Kidney capillary endothelial cell (primary cell): Measurements from ENCODE around the gene RICTOR.

Experiments
- DNase-seq: peaks from one replicate; pipeline ENCODE4 v3.0.0-alpha.2; 2018; ENCODE audit warnings: low spot score

The RICTOR gene, protein sequence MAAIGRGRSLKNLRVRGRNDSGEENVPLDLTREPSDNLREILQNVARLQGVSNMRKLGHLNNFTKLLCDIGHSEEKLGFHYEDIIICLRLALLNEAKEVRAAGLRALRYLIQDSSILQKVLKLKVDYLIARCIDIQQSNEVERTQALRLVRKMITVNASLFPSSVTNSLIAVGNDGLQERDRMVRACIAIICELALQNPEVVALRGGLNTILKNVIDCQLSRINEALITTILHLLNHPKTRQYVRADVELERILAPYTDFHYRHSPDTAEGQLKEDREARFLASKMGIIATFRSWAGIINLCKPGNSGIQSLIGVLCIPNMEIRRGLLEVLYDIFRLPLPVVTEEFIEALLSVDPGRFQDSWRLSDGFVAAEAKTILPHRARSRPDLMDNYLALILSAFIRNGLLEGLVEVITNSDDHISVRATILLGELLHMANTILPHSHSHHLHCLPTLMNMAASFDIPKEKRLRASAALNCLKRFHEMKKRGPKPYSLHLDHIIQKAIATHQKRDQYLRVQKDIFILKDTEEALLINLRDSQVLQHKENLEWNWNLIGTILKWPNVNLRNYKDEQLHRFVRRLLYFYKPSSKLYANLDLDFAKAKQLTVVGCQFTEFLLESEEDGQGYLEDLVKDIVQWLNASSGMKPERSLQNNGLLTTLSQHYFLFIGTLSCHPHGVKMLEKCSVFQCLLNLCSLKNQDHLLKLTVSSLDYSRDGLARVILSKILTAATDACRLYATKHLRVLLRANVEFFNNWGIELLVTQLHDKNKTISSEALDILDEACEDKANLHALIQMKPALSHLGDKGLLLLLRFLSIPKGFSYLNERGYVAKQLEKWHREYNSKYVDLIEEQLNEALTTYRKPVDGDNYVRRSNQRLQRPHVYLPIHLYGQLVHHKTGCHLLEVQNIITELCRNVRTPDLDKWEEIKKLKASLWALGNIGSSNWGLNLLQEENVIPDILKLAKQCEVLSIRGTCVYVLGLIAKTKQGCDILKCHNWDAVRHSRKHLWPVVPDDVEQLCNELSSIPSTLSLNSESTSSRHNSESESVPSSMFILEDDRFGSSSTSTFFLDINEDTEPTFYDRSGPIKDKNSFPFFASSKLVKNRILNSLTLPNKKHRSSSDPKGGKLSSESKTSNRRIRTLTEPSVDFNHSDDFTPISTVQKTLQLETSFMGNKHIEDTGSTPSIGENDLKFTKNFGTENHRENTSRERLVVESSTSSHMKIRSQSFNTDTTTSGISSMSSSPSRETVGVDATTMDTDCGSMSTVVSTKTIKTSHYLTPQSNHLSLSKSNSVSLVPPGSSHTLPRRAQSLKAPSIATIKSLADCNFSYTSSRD (N-terminal part only)

DNA sequence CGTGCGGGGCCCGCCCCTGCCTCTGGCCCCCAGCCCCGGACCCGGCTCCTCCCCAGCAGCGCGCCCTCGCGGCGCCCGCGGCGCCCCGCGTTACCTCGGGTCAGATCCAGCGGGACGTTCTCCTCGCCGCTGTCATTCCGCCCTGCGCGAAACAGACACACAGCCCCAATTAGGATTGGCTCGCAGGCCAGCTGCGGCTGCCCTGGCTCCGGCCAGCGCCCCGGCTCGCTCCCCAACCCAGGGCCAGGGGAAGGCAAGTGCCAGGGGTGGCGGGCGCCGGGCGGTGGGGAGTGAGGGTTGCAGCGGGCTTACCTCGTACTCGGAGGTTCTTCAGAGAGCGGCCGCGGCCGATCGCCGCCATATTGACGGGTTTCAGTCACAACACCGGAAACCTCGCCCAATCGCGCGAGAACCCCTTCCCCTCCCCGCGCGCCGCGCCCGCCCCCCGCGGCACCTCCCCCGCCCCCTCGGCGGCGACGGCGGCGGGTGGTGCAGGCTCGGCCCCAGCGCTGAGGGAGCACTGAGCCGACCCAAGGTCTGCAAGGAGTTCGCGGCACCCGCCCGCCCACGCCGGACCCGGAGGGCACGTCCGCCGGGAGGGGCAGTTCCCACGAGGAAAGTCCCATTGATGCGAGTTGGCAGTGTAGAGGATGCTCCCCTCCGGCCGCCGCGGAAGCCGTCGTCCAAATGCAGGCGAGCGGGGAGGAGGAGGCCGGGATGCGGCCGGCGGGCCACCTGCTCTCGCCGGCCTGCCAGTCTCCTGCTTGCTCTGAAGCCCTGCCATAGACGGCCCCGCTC is at the start of gene RICTOR:
Gene RICTOR, minus strand, starts transcription at position 383 of the 798 bp plus-strand sequence. Its CDS starts 22 bp downstream, at position 361.
- peak; percentile 79 for DNase-seq

DNA sequence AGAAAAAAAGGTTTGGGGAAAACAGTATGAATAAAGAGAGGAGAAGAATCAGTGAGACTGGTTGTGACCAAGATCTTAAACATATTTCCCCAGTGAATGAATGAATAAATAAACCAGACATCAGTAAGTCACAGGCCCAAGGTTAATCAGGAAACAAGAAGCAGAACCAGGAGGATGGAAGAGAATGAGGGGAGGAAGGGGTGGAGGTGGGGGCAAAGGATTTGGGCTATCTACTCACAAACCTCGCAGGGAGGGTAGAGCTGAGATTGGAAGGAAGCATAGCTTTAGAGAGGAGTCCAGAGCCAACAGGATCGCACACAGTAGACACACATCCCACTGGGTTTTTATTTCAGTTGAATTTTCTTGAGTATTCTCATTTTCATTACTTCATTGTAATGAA is 47.7 kb upstream of the RICTOR start:
- no peak for DNase-seq

DNA sequence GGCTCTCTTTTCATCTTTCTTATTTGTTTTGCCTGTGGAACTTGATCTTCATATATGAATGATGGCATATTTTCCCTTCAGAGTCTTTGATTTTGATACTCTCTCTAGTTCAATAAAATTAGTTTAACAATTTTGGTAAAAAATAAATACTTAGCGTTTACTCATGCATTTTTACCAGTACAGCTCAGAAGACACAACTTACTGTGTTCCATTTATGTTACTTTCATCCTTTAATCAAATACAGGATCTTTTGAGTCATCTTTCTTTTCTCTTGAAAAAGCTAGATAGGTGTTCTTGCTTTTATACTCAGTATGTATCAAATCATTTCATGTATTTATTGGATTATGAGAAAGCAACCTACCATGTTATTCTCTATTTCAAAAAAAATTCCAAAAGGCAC is 47.1 kb upstream of the RICTOR start:
- DNase-seq: no peak

DNA sequence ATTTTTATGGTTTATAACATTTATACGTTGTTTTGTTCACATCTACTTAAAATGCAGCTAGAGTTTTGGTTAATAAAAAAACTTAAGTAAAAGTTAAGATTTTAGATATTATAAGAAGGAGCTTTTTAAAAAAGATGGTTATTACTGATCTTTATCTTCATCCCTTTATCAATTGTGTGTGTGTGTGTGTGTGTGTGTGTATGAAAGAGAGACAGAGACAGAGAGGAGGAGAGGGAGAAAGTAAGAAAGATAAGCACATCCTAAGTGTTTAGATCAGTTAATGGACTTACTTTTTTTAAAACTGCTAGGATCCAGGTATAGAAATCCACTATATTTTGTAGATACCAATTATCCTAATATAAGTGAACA is 45.8 kb upstream of the RICTOR start:
- no peak for DNase-seq

DNA sequence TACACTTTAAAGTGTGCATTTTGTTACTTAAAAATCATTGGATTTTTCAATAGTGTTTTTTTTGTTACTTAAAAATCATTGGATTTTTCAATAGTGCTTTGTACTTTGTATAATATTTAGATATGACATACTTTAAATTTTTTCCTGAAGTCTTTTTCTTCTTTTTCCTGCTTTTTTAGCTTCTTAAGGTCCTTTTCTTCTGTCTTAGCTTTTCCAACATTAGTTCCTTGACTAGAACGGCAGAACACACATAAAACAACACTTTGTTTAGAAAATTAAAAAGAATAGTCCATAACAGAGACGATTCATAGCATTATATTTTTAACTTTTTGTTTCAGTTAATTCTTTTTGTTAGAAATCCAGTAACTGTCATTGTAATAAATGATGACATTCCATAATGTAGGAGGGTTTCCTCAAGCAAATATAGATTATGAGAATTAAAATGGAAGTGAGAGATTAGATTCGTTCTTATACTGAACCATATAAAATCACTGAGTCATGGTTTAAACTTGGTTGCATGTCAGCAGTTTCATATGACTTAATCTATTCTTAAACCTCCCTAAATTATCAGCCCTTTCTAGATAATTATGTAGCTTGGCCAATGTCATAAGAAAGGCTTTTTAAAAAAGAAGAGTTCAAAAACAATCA is 45.3 kb upstream of the RICTOR start:
- DNase-seq: no peak

DNA sequence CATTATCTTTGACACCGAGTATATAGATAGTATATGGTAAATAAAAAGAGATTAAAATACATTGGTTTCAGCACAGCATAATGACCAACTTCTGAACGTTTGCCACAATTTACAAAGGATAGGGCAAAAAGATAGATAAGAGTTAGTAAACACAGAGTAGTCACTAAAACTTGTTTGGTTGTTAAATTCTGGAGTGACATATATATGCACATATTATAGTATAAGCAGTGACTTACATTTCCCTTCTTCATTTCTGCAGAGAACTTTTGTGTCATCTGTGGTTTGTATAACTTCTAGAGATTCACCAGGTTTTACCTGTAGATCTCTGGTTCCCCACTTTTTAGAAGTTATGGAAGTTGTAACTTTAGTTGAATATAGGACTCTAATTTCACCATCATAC is 44.4 kb upstream of the RICTOR start:
- no peak for DNase-seq

DNA sequence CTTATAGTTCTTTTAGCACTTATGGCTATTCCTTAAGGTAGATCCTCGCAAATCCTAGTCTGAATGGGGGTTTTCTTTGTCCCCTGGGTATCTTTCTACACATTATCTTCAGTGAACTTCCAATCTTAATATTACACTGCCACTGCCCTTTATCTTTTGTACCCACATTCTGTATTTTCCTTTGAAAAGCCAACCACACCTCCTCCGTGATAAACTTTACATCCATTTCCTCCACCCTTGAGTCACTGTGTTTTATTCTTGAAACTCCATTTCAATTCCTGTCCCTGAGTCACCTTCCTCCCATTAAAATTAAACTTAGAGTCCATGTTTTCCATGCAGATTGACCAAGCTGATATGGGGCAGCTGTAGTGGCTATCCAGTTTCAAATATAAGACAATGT is 43.2 kb upstream of the RICTOR start:
- peak; percentile 90 for DNase-seq

DNA sequence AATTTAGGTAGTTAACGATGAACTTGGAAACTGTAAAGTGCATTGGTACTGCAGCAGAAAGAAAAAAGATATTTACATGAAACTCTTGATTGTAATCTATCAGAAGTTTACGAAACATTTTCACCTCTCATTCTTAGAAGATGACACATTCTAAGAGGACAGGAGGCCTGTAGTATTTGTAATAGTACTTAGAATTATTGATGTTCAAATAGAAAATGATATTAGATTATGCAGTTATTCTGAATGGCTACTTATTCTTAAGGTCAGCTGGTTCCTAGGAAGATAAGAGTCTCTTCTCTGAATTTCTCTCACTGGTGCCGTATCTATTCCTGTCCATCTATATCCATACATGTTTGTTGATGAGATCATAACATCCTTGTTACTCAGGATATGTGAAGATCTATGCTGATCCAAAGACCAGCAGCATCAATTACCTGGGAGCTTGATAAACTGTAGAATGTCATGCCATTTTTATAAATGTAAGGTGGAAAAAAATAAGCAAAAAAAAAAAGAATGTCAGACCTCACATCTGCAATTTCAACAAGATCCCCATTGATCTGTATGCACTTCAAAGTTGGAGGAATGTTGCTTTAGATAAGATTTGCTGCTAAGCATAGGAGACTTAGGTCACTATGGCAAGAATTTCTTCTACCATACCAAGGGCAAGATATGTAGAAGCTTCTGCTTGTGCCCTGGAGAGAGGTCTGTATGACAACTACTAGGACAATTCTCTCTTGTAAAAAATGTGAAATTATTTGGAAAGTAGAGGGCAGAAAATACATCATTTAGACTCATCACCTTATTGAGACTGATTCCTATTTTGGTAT is 42.4 kb upstream of the RICTOR start:
- DNase-seq: no peak

DNA sequence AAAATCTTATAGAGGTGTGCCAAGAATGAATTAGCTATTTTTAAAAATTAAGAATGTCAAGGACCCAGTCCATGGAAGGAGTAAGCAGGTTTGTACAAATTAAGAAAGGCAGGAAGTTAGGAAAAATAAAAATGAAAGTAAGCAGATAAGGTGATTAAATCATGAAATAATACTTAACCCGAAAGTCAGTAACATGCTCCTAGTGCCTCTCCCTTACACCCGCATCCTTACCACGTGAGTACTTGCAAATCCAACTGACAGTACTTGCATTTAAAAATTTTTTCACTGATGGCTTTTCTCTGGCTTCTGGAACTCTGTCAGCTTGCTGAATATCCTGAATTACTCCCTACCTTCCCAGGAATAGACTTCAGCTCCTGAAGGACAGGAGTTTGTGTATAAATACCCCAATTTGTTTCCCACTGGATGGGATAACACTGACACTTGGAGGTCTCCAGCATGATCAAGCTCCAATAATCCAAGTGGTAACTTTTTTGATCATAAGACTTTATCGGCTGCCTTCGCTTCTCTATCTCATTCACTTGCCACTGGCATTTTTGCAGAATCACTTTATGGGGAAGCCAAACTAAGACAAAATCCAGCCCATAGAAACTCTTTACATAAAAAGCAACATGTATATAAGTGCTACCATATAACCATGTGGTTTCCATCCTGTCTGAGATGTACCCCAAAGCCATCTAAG is 41.6 kb upstream of the RICTOR start:
- DNase-seq: no peak

DNA sequence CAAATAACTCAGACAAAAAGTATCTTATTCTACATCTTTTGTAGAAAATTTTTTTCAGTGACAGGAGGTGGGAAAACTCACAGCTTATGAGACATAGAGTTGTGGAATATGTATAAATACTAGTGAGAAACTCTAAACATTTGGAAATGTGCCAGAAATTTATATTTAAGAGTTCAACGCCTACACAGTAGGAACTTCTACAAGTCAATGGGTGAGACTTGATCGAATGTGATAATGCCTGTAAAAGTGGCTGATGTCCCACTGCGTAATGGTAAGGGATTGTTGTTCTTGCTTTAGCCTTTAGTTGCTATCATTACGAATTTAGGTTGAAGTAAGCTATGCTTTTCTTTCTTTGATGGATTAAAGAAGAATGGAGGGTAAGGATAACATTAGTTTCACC is 40.0 kb upstream of the RICTOR start:
- DNase-seq: no peak

DNA sequence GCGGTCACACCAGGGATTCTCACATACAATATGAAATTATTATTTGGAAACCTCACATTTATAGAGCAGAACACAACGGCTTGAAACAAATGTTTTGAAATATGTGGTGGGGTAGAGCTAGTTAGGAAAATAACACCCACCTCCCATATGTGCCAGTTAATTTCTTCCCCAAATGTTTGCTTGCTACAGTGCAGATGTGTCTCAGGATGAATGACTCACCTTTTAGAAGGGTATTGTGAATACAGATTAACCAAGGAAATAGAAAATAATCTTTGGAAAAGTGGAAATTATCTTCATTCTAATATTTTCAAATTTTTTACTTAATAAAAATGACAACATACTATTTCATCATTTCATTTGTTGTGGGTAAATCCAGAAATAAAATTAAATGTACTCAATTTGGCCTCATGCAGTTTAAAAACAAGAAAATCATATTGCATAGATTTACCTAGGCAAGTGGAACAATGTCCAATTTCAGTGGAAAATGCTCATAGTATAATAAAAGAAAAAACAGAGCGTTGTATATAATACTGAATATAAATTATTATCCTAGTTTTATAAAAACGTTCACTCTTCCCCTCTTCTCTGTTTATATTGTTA is 39.3 kb upstream of the RICTOR start:
- DNase-seq: no peak

DNA sequence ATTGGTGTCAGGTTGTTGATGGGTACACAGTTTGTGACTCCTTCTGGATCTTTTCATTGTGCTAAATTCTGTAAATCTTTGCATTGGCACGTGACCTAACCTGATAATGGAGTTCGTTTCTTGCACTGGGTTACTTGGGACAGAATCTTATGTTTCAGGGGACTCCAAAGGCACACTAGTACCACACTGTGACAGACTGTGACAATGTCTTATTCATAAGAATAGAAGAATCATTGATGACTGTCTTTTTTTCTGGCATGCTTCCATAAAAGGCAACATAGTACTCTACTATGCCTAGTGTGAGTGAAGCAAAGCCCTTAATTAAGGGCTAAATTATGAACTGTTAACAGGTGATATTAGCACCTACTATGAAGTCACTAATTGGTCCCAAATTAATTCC is 35.4 kb upstream of the RICTOR start:
- no peak for DNase-seq

DNA sequence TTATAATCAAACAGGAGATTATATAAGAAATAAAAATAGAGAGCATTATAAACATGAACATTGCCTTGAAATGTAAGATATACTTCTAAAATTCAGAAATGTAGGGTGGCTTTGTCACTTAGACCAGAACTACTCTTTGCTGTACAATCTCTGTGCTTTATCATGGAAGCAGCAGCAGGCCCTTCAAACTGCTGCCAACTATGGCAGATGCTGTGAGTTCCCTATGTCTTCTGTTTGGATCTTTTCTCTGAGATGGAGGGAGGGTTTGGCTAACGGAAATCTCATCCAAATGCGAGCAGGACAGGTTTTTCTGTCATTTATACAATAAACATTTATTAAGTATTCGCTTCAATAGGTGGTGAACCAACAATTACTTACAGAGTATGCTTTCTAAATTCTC is 34.8 kb upstream of the RICTOR start:
- no peak for DNase-seq

DNA sequence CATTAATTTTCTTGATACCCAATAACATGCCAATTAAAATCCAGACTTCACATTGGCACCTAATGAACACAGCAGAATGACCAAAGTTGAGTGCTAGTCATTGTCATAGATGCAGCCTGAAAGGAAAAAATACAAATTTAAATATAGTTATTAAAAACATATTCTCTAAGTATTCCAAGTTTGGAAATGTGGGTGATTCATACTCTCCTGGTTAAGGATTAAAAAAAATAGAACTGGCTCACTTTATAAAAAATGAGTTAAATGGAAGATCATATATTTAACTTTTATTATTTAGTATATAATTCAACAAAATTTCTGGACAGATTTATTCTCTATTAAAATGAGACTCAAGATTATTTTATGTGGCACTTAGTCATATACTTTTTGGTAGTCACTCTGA is 33.2 kb upstream of the RICTOR start:
- DNase-seq: no peak

DNA sequence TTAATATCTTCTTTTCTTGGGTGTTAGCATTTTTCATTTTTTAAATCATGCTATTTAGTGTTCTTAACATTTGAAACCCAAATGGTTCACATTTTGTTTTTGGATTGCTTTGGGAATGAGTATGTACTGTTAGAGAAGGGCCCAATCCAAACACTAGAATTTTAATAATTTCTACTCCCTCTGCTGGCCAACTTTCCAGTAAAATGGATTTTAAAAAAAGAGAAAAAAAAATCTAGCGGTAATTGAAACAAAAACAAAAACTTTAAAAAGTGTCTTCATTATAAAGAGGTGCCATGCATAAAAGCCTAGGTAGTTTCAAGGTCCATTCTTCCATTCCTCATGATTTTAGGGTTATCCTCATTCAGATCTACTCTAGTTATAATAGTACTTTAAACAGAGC is 32.1 kb upstream of the RICTOR start:
- DNase-seq: no peak

DNA sequence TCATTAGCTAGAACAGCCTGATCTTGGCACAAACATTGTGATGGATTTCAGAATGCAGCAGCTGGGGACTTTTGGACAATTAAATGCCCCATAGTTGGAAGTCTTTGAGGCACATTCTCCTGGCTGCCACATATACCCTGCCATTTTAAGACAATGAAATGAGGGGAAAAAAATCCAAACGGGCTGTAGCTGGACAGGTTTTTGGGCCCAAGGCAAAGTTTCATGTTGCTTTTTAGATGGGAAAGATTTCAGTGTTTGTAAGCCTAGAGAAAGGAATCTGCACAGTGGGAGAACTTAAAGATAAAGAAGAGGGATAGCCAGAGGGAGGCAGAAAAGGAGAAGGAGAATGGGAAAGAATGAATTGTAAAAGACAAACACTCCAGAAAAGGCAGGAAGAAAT is 30.0 kb upstream of the RICTOR start:
- DNase-seq: no peak

DNA sequence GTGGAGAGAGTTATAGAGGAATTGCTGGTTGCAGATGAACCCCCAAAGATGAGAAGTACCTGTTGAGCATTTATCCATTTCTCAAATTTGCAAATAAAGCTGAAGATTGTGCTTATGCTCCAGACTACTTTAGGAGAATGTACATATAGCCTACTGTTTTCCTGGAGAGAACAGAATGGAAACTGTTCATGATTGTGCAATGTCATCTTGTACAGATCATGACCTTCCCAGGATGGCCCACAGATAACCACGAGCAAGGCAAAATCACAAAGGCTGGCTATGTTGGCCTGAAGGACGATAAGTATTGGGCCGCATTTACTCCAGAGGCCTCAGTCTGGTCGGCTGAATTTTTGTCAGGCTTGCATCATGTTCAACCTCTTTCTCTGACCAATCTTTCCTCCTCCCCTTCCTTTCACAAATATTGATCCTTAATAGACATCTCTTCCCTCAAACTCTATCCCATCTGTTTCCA is 28.5 kb upstream of the RICTOR start:
- no peak for DNase-seq

DNA sequence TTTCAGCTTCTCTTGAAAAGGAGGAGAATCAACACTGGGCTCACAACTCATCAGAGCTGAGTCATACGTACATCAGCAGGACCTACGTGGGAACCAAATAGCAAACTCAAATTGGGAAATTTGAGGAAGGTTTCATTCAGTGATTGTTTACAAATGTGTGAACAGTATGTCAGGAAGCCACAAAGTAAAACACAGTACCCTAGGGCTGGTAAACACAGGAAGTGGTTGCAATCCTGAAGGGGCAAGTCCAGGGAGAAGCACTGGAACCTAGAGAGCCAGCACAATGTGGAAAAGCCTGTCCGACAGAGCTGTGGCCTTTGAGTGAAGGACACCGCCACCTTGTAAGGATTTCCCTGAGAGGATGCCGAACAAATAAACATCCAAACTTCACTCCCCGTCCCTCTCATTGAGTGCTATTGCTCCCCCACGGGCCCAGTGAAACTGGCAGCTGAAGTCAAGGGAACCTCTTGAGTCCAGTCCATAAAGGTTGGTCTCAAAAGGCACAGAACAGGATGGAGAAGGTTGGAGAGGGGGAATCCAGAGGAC is 26.7 kb upstream of the RICTOR start:
- DNase-seq: no peak
